Activated CD8-positive, alpha-beta memory T cell treated with anti-CD3 and anti-CD28 coated beads for 24 hours (primary cell): ENCODE results near the gene RBPMS2.
A peak's percentile ranks its signal among the peaks of the same experiment; 100 is the strongest.

Experiments
- DNase-seq: peaks from one replicate; pipeline ENCODE4 v3.0.0-alpha.2; 2020

Gene RBPMS2

GRCh38 chr15:64782751-64783150, 7.4 kb upstream of the RBPMS2 start:
- DNase-seq = no peak

- no peak for DNase-seq
Measured at GRCh38 chr15:64781299-64781698, 5.9 kb upstream of the RBPMS2 start.

GRCh38 chr15:64780600-64781156, 5.3 kb upstream of the RBPMS2 start:
- DNase-seq = no peak

GRCh38 chr15:64779630-64780029, 4.2 kb upstream of the RBPMS2 start:
- DNase-seq = no peak

GRCh38 chr15:64779024-64779423, 3.6 kb upstream of the RBPMS2 start:
- DNase-seq = no peak

- no peak for DNase-seq
Measured at GRCh38 chr15:64776402-64776786, 1.0 kb upstream of the RBPMS2 start.

- peak; percentile 59 for DNase-seq
Measured at GRCh38 chr15:64774629-64775493, 528 bp downstream of the RBPMS2 start.

GRCh38 chr15:64774037-64774628, 1.3 kb downstream of the RBPMS2 start:
- no peak for DNase-seq

- no peak for DNase-seq
Measured at GRCh38 chr15:64773606-64774005, 1.8 kb downstream of the RBPMS2 start.

GRCh38 chr15:64772964-64773363, 2.4 kb downstream of the RBPMS2 start:
- no peak for DNase-seq

GRCh38 chr15:64772488-64772887, 2.9 kb downstream of the RBPMS2 start:
- DNase-seq = no peak

- no peak for DNase-seq
Measured at GRCh38 chr15:64770626-64771025, 4.8 kb downstream of the RBPMS2 start.

GRCh38 chr15:64767203-64767602, 8.2 kb downstream of the RBPMS2 start:
- DNase-seq = no peak

- DNase-seq = no peak
Measured at GRCh38 chr15:64766058-64766457, 9.3 kb downstream of the RBPMS2 start.

GRCh38 chr15:64763874-64764273, 11.5 kb downstream of the RBPMS2 start:
- no peak for DNase-seq

GRCh38 chr15:64763462-64763861, 11.9 kb downstream of the RBPMS2 start:
- no peak for DNase-seq

GRCh38 chr15:64763021-64763420, 12.4 kb downstream of the RBPMS2 start:
- DNase-seq = no peak

- no peak for DNase-seq
Measured at GRCh38 chr15:64762546-64762945, 12.8 kb downstream of the RBPMS2 start.

- no peak for DNase-seq
Measured at GRCh38 chr15:64761156-64761555, 14.2 kb downstream of the RBPMS2 start.

- DNase-seq = no peak
Measured at GRCh38 chr15:64760056-64760455, 15.3 kb downstream of the RBPMS2 start.

- no peak for DNase-seq
Measured at GRCh38 chr15:64755427-64755940, 19.9 kb downstream of the RBPMS2 start.

GRCh38 chr15:64754663-64755426, 20.5 kb downstream of the RBPMS2 start:
- no peak for DNase-seq

- DNase-seq = no peak
Measured at GRCh38 chr15:64753480-64754185, 21.8 kb downstream of the RBPMS2 start.
